Activated CD4-positive, alpha-beta memory T cell treated with anti-CD3 and anti-CD28 coated beads, Interleukin-2, amount 10 ng/mL, durations not matched to agents 7 days and 5 days (primary cell): ENCODE results near the gene MTMR4. TPM values are rescaled to one million over a fixed set of nuclear protein-coding genes. Genes with fewer than 3 reads are reported as not detected.
A peak's percentile ranks its signal among the peaks of the same experiment; 100 is the strongest.

Experiments
- CTCF ChIA-PET: fragments of 350-600 bp; sonication (Branson Sonifier 250); formaldehyde crosslinking; loops from one replicate; lab custom pipeline; 2021; ENCODE audit warnings: antibody characterized with exemption, inconsistent platforms; lab: Charles Lee
- POLR2A ChIA-PET: fragments of 350-600 bp; sonication (Branson Sonifier 250); formaldehyde crosslinking; loops from one replicate; lab custom pipeline; 2021; ENCODE audit warnings: antibody characterized with exemption; lab: Charles Lee
- DNase-seq: peaks from one replicate; pipeline ENCODE4 v3.0.0-alpha.2; 2020
- H3K27ac Mint-ChIP-seq: one replicate; pipeline ENCODE4 v1.8.0; 2021; ENCODE audit warnings: mild to moderate bottlenecking, mixed read lengths
- H3K27me3 Mint-ChIP-seq: one replicate; pipeline ENCODE4 v1.8.0; 2021; ENCODE audit warnings: mixed read lengths
- H3K36me3 Mint-ChIP-seq: one replicate; pipeline ENCODE4 v1.8.0; 2021; ENCODE audit warnings: low read depth, mixed read lengths
- H3K4me1 Mint-ChIP-seq: one replicate; pipeline ENCODE4 v1.8.0; 2021; ENCODE audit warnings: mixed read lengths
- H3K4me3 Mint-ChIP-seq: one replicate; pipeline ENCODE4 v1.8.0; 2021; ENCODE audit warnings: mild to moderate bottlenecking, mixed read lengths
- H3K9me3 Mint-ChIP-seq: one replicate; pipeline ENCODE4 v1.8.0; 2021; ENCODE audit warnings: mixed read lengths
- total RNA-seq, 2 experiments: library from RNA; stranded (reverse); gene quantifications; one replicate each; pipeline ENCODE4 v1.2.3, GENCODE V29; 2021

MTMR4 gene
- total RNA-seq, 2 experiments from 2014 or later, result 51.7 to 54.3 TPM

DNA sequence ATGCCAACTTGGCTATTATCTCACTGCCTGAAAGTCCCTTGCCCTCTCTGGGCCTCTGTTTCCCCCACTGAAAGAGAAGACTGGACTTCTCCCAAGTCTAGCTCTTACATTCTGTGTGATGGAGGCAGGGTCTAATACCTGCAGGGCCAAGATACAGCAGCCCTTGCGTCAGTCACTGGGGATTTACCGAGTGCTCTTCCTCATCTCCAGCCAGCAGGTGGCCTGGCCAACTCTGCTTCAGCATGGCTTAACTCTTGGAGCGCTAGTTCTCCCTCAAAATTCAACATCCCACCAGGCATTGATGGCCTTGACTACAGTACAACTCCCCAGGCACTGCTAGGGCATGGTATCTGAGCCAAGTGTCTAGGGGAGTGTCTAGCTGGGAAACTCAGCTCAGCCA is 19.9 kb upstream of the MTMR4 start:
- no peak for DNase-seq
- ChIA-PET POLR2A (interaction anchor here (0.8 to 4.2 kb wide), 4 partner anchors 12 to 212 kb away, joined by 3 to 38 read pairs (median 13); no protein-coding TSS in a partner anchor), CTCF (interaction anchor here (0.6 to 1.2 kb wide), 3 partner anchors 15 to 577 kb away, joined by 3 to 4 read pairs (median 3); no protein-coding TSS in a partner anchor)
- Mint-ChIP-seq H3K27me3 (peaks cover 50% of the 10 kb centered on the region), H3K4me1 (no peaks in the 10 kb centered on the region), H3K27ac (no peak overlapping the region), H3K36me3 (no peaks in the 10 kb centered on the region), H3K4me3 (no peak overlapping the region), H3K9me3 (no peaks in the 10 kb centered on the region)

DNA sequence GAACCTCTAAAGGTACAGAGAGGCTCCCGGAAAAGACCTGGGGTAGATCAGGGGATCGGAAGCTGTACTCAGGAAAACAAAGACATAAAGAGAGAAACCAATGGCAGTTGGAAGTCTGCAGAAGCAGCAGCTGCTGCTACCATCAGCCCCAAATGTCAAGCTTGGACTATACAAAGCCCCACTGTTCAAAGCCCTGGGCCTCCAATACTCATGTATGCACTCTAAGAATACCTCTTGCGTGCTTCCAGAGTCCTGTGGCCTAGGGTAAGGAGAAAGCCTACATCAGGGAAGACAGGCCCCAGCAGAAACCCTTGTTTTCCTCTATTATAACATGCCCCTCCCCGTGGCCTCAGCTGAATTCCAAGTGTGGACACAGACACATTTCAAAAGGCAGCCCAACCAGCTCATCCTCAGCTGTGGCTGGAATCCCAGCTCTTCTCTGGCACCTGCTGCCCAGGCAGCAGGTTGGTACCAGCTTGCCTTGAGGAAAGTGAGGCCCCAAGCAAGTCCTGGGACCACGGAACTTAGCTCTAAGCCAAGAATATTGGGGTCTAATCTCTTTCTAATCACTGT is 19.3 kb upstream of the MTMR4 start:
- H3K4me3 Mint-ChIP-seq, result no peak overlapping the region
- H3K27me3 Mint-ChIP-seq, result peaks cover 50% of the 10 kb centered on the region
- no peaks in the 10 kb centered on the region for H3K4me1 Mint-ChIP-seq
- ChIA-PET POLR2A (interaction anchor here (1.0 to 4.2 kb wide), 4 partner anchors 10 to 211 kb away, joined by 3 to 38 read pairs (median 13); no protein-coding TSS in a partner anchor), CTCF (interaction anchor here (0.9 kb wide), 1 partner anchor 15 kb away, joined by 3 read pairs; no protein-coding TSS in a partner anchor)
- H3K27ac Mint-ChIP-seq, result no peak overlapping the region
- no peaks in the 10 kb centered on the region for H3K9me3 Mint-ChIP-seq
- DNase-seq, result no peak
- no peaks in the 10 kb centered on the region for H3K36me3 Mint-ChIP-seq

- ChIA-PET POLR2A (interaction anchor here (1.2 to 4.2 kb wide), 5 partner anchors 9 to 160 kb away, joined by 3 to 38 read pairs (median 5); partner anchors contain the start of gene RAD51C), CTCF (interaction anchor here (1.5 to 3.0 kb wide), 2 partner anchors 9 to 13 kb away, joined by 6 to 18 read pairs; no protein-coding TSS in a partner anchor)
- peaks cover 50% of the 10 kb centered on the region for H3K27me3 Mint-ChIP-seq
- no peak overlapping the region for H3K27ac Mint-ChIP-seq
- no peaks in the 10 kb centered on the region for H3K36me3 Mint-ChIP-seq
- no peaks in the 10 kb centered on the region for H3K9me3 Mint-ChIP-seq
- no peak for DNase-seq
- H3K4me3 Mint-ChIP-seq, result no peak overlapping the region
- H3K4me1 Mint-ChIP-seq, result peaks cover 4% of the 10 kb centered on the region
Observed at GRCh38 chr17:58532555-58532951, 18.1 kb upstream of the MTMR4 start.

GRCh38 chr17:58531661-58532554 is 17.5 kb upstream of the MTMR4 start:
- Mint-ChIP-seq H3K27ac (no peak overlapping the region), H3K4me1 (peaks cover 10% of the 10 kb centered on the region), H3K27me3 (peaks cover 50% of the 10 kb centered on the region), H3K9me3 (no peaks in the 10 kb centered on the region), H3K4me3 (peak overlapping the region; percentile 37), H3K36me3 (no peaks in the 10 kb centered on the region)
- POLR2A ChIA-PET, result interaction anchor here (1.4 to 4.2 kb wide), 4 partner anchors 13 to 161 kb away, joined by 5 to 38 read pairs (median 13); partner anchors contain the start of gene RAD51C
- peak; percentile 72 for DNase-seq
- CTCF ChIA-PET, result interaction anchor here (1.5 to 3.0 kb wide), 2 partner anchors 10 to 12 kb away, joined by 6 to 18 read pairs; no protein-coding TSS in a partner anchor

- ChIA-PET POLR2A (interaction anchor here (1.4 to 5.6 kb wide), 5 partner anchors 12 to 162 kb away, joined by 5 to 59 read pairs (median 21); partner anchors contain the start of gene RAD51C), CTCF (interaction anchor here (1.5 to 3.0 kb wide), 2 partner anchors 11 to 12 kb away, joined by 6 to 18 read pairs; no protein-coding TSS in a partner anchor)
- DNase-seq, result no peak
- no peaks in the 10 kb centered on the region for H3K9me3 Mint-ChIP-seq
- H3K36me3 Mint-ChIP-seq, result no peaks in the 10 kb centered on the region
- H3K4me3 Mint-ChIP-seq, result peak overlapping the region; percentile 26
- peaks cover 14% of the 10 kb centered on the region for H3K4me1 Mint-ChIP-seq
- peaks cover 49% of the 10 kb centered on the region for H3K27me3 Mint-ChIP-seq
- no peak overlapping the region for H3K27ac Mint-ChIP-seq
Observed at GRCh38 chr17:58531122-58531521, 16.7 kb upstream of the MTMR4 start.

GRCh38 chr17:58530655-58531054 is 16.2 kb upstream of the MTMR4 start:
- POLR2A ChIA-PET, result interaction anchor here (4.8 to 5.6 kb wide), 2 partner anchors 12 to 101 kb away, joined by 33 to 59 read pairs; no protein-coding TSS in a partner anchor
- Mint-ChIP-seq H3K4me3 (peak overlapping the region; percentile 26), H3K4me1 (peaks cover 14% of the 10 kb centered on the region), H3K27ac (no peak overlapping the region), H3K9me3 (no peaks in the 10 kb centered on the region), H3K27me3 (peaks cover 45% of the 10 kb centered on the region), H3K36me3 (no peaks in the 10 kb centered on the region)
- DNase-seq, result no peak
- CTCF ChIA-PET, result interaction anchor here (3.0 kb wide), 1 partner anchor 11 kb away, joined by 18 read pairs; no protein-coding TSS in a partner anchor

GRCh38 chr17:58529275-58529674 is 14.8 kb upstream of the MTMR4 start:
- ChIA-PET POLR2A (interaction anchor here (4.8 to 5.6 kb wide), 2 partner anchors 11 to 102 kb away, joined by 33 to 59 read pairs; no protein-coding TSS in a partner anchor), CTCF (interaction anchor here (0.9 to 2.8 kb wide), 2 partner anchors 10 to 11 kb away, joined by 3 to 13 read pairs; no protein-coding TSS in a partner anchor)
- Mint-ChIP-seq H3K4me1 (peaks cover 14% of the 10 kb centered on the region), H3K27me3 (peaks cover 33% of the 10 kb centered on the region), H3K4me3 (no peak overlapping the region), H3K9me3 (no peaks in the 10 kb centered on the region), H3K36me3 (no peaks in the 10 kb centered on the region), H3K27ac (no peak overlapping the region)
- DNase-seq, result no peak

- Mint-ChIP-seq H3K27me3 (peaks cover 32% of the 10 kb centered on the region), H3K4me3 (no peak overlapping the region), H3K4me1 (peaks cover 14% of the 10 kb centered on the region), H3K9me3 (no peaks in the 10 kb centered on the region), H3K36me3 (no peaks in the 10 kb centered on the region), H3K27ac (no peak overlapping the region)
- DNase-seq, result no peak
- POLR2A ChIA-PET, result interaction anchor here (1.5 to 5.6 kb wide), 3 partner anchors 10 to 164 kb away, joined by 4 to 59 read pairs (median 33); partner anchors contain the start of genes RAD51C and TEX14
- CTCF ChIA-PET, result interaction anchor here (2.8 kb wide), 1 partner anchor 10 kb away, joined by 13 read pairs; no protein-coding TSS in a partner anchor
Observed at GRCh38 chr17:58528443-58528842, 14.0 kb upstream of the MTMR4 start.

- DNase-seq, result no peak
- H3K4me1 Mint-ChIP-seq, result peaks cover 14% of the 10 kb centered on the region
- POLR2A ChIA-PET, result interaction anchor here (1.5 to 5.6 kb wide), 4 partner anchors 9 to 164 kb away, joined by 4 to 59 read pairs (median 18); partner anchors contain the start of genes RAD51C and TEX14
- H3K4me3 Mint-ChIP-seq, result no peak overlapping the region
- CTCF ChIA-PET, result interaction anchor here (2.8 kb wide), 1 partner anchor 9 kb away, joined by 13 read pairs; no protein-coding TSS in a partner anchor
- no peak overlapping the region for H3K27ac Mint-ChIP-seq
- H3K36me3 Mint-ChIP-seq, result no peaks in the 10 kb centered on the region
- H3K9me3 Mint-ChIP-seq, result no peaks in the 10 kb centered on the region
- H3K27me3 Mint-ChIP-seq, result peaks cover 27% of the 10 kb centered on the region
Observed at GRCh38 chr17:58527949-58528348, 13.5 kb upstream of the MTMR4 start.

GRCh38 chr17:58527306-58527705 is 12.9 kb upstream of the MTMR4 start:
- no peak overlapping the region for H3K4me3 Mint-ChIP-seq
- peaks cover 21% of the 10 kb centered on the region for H3K27me3 Mint-ChIP-seq
- POLR2A ChIA-PET, result interaction anchor here (1.5 to 5.6 kb wide), 4 partner anchors 9 to 165 kb away, joined by 4 to 59 read pairs (median 18); partner anchors contain the start of genes RAD51C and TEX14
- no peak for DNase-seq
- CTCF ChIA-PET, result interaction anchor here (2.8 kb wide), 1 partner anchor 9 kb away, joined by 13 read pairs; no protein-coding TSS in a partner anchor
- H3K4me1 Mint-ChIP-seq, result peaks cover 14% of the 10 kb centered on the region
- H3K27ac Mint-ChIP-seq, result no peak overlapping the region
- no peaks in the 10 kb centered on the region for H3K9me3 Mint-ChIP-seq
- no peaks in the 10 kb centered on the region for H3K36me3 Mint-ChIP-seq

GRCh38 chr17:58525239-58525638 is 10.8 kb upstream of the MTMR4 start:
- peaks cover 15% of the 10 kb centered on the region for H3K4me1 Mint-ChIP-seq
- no peak overlapping the region for H3K4me3 Mint-ChIP-seq
- peaks cover 10% of the 10 kb centered on the region for H3K27me3 Mint-ChIP-seq
- ChIA-PET POLR2A (no interaction called here), CTCF (no interaction called here)
- no peaks in the 10 kb centered on the region for H3K9me3 Mint-ChIP-seq
- H3K27ac Mint-ChIP-seq, result no peak overlapping the region
- H3K36me3 Mint-ChIP-seq, result no peaks in the 10 kb centered on the region
- DNase-seq, result no peak

- no peak for DNase-seq
- no peak overlapping the region for H3K4me3 Mint-ChIP-seq
- ChIA-PET CTCF (no interaction called here), POLR2A (interaction anchor here (1.1 to 5.8 kb wide), 2 partner anchors 13 to 110 kb away, joined by 3 to 154 read pairs; no protein-coding TSS in a partner anchor)
- H3K27ac Mint-ChIP-seq, result no peak overlapping the region
- H3K36me3 Mint-ChIP-seq, result peaks cover 3% of the 10 kb centered on the region
- H3K4me1 Mint-ChIP-seq, result peaks cover 23% of the 10 kb centered on the region
- H3K9me3 Mint-ChIP-seq, result no peaks in the 10 kb centered on the region
- H3K27me3 Mint-ChIP-seq, result no peaks in the 10 kb centered on the region
Observed at GRCh38 chr17:58521680-58522079, 7.2 kb upstream of the MTMR4 start.
